Bone marrow (tissue), 2 donors: Measurements from ENCODE around the gene AP1G2.
"Not testable (repeated sequence)": the region's sequence is repeated elsewhere in the genome, so short reads cannot be mapped to it uniquely, and the experiment has no call there.

Experiments
- DNase-seq, 2 donors: peaks; one replicate each; lab custom pipeline; 2025; lab: John Stamatoyannopoulos, UW

The AP1G2 gene

GRCh38 chr14:23567186-23568020, at the start of gene AP1G2:
Gene AP1G2 (minus strand): TSS chr14:23567791. CDS start chr14:23567314, 477 bp downstream.
- DNase-seq: peak; percentile 50 to 75

GRCh38 chr14:23615856-23616255, 48.3 kb upstream of the AP1G2 start:
- no peak for DNase-seq

- no peak for DNase-seq
These were observed 46.8 kb upstream of the AP1G2 start for GRCh38 chr14:23614395-23614828.

GRCh38 chr14:23613242-23614070, 45.9 kb upstream of the AP1G2 start:
- no peak for DNase-seq

DNA sequence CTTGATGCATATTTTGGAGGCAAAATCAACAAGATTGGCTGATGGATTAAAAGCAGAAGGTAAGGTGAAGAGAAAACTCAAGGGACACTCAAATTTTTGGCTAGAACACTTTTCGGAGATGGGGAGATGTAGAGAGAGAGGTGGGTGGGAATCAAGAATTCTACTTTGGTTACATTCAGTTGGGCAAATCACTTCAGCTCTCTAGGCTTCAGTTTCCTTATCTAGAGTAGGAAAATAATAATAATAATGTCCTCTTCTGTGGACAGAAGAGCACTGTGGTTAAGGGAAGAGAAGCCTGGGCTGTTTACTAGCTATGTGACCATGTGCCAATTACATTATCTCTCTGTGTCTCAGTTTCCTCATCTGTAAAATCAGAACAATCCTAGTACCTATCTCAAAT, 45.2 kb upstream of the AP1G2 start:
- no peak for DNase-seq

DNA sequence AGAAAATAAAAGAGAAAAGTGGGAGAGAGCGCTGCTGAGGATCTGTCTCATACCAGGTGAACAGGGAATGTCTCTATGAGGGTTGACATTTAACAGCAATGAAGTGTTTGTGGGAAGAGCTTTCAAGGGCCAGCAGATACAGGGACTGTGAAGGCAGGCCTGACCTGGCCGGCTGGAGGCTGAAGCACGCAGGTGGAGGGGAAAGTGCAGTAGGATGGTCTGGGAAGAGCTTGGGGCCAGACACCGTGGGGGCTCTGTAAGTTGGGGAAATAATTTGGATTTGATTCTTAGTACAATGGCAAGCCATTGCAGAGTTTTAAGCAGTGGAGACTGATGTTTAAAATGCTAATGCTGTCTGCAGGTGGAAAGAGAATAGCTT, 44.8 kb upstream of the AP1G2 start:
- no peak for DNase-seq

GRCh38 chr14:23610815-23611289, 43.3 kb upstream of the AP1G2 start:
- DNase-seq: no peak

- DNase-seq: peak in 1 of 2 donors; percentile 5
These were observed 42.7 kb upstream of the AP1G2 start for GRCh38 chr14:23610090-23610814.

DNA sequence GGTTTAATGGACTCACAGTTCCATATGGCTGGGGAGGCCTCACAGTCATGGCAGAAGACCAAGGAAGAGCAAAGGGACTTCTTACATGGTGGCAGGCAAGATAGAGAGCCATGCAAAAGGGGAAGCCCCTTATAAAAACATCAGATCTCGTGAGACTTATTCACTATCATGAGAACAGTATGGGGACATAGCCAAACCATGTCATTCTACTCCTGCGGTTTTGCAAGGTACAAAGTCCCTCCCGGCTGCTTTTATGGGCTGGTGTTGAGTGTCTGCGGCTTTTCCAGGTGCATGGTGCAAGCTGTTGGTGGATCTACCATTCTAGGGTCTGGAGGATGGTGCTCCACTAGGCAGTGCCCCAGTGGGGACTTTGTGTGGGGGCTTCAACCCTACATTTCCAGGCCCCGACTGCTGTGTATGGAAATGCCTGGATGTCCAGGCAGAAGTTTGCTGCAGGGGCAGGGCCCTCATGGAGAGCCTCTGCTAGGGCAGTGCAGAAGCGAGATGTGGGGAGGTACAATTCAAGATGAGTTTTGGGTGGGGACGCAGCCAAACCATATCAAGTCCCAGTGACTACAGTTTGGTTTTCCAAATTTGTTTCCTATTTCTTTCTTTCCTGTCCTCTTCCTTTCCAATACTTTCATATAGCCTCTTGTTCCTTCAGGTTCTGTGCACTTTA, 42.0 kb upstream of the AP1G2 start:
- DNase-seq: not testable (repeated sequence)

- DNase-seq: no peak
These were observed 41.4 kb upstream of the AP1G2 start for GRCh38 chr14:23609001-23609400.

DNA sequence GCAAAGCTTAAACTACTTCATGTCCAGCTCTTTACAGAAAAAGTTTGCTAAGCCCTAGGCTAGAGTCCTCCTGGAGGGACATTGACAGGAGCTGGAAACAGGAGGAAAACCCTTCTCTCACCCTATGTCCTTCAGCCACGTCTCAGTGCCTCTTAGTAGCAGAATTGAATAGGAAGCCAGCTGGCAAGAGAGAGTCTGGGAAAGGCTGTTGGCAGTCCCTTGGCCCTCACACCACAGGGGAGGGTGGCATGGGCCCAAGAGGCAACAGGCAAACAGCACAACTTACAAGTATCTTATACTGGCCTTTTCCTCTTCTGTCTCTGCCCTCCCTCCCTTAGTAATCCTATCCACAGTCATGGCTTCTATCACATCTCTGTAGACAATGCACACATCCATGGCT, 40.9 kb upstream of the AP1G2 start:
- DNase-seq: no peak

- no peak for DNase-seq
These were observed 38.5 kb upstream of the AP1G2 start for GRCh38 chr14:23605931-23606585.

DNA sequence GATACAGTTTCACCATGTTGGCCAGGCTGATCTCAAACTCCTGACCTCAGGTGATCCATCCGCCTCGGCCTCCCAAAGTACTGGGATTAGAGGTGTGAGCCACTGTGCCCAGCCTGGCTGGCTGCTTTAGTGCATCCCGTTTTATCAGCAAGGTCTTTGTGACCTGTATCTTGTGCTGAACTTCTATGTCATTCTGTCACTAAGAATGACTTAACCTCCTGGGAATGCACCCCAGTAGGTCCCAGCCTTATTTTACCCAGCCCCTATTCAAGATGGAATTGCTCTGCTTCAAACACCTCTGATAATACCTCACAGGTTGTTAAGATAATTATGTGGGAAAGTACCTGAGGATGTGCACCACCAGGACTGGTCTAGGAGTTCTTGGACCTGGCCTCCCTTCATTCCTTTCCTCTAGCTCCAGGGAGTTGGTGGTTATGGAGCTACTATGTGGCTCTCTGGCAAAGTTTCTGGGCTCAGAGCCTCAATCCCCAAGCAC, 37.1 kb upstream of the AP1G2 start:
- no peak for DNase-seq

DNA sequence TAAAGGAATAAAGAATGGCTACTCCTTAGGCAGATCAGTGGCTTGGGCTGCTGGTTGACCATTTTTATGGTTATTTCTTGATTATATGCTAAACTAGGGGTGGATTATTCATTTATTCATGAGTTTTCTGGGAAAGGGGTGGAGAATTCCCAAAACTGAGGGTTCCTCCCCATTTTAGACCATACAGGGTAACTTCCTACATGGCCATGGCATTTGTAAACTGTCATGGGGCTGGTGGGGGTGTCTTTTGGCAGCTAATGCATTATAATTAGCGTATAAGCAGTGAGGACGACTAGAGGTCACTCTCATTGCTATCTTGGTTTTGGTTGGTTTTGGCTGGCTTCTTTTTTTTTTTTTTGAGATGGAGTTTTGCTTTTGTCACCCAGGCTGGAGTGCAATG, 36.6 kb upstream of the AP1G2 start:
- DNase-seq: no peak

- DNase-seq: no peak
These were observed 35.5 kb upstream of the AP1G2 start for GRCh38 chr14:23603103-23603502.

DNA sequence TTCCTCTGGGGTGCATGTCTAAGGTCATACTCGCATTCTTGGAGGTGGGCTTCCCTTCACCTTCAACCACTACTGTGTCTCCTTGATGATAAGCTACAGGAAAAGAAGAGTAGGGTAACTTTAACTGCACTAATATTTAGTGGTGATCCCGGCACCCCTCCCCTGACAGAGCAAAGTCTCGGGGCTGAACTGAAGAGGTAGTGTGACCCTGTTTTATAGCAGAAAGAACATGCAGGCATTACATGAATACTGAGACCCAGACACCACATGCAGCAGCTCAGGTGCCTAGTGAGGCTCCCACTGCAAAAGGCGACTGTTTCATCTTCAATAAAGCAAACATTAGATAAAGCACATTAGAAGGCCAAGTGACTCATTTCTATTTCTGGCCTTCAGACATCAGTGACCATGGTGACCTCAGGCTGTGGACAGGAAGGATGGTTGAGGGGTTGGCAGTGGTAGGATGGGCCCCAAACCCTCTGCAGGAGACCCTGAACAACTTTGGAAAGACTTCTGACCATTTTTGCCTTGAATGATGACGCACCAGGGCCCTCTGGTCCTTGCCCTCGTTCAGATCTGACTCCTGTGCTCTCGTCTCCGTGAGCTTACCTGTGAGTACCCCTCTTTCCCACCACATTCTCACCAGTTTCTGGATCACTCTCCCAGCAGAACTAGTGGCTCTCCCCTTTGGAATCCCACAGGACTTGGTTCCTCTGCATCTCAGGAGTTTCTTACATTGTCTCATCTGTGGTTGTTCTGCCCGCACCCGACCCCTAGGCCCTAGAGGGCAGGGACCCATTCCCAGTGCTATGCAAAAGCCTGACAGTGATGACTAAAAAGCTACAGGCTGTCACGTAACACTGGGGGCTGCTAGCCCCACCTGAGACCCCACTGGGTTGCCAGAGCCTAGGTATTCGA, 34.8 kb upstream of the AP1G2 start:
- no peak for DNase-seq

DNA sequence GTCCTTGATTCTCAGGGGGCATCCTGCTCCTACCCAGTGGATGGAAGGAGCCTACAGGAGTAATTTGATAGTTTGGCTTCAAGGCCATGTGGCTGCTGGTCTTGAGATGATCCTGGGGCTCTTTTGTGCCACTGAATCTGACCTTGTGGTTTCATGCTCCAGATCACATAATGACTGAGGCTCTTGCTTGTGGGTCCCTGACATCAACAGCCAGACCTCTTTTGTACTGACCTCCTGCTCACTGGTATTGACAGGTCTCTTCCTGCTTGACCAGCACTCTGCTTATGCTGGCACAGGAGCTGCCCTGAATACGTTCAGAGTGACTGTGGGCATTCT, 34.2 kb upstream of the AP1G2 start:
- no peak for DNase-seq

- DNase-seq: no peak
These were observed 33.8 kb upstream of the AP1G2 start for GRCh38 chr14:23601424-23601823.

DNA sequence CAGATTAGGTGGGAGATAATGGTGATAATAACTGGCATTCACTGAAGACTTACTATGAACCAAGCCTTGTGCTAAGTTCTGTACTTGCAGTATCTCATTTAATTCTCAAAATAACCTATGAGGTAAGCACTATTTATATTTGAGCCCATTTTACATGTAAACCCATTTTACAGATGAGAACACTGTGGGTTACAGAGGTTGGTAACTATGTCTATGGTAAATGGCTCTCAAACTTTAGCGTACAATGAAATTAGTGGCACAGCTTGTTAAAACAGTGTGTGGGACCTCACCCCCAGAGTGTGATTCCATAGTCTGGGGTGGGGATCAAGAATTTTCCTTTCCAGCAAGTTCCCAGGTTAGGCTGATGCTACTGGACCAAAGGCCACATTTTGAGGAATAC, 33.2 kb upstream of the AP1G2 start:
- DNase-seq: no peak

DNA sequence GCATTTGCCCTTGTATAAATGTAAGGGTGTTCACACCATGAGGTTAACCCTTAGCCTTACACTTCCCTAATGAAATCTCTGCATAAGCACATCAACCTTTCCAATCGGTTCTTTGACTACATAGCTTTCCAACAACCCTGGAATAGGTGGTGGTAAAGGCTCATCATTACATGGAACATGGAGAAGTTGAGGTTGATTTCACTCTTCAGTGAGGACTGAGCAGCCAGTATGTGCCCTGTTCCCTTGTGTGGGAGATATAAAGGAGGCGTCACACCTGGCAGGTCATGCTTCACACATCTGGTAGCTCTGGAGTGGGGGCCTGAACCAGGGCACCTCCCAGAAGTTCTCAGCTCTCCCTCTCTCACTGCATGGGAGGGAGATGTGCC, 32.7 kb upstream of the AP1G2 start:
- DNase-seq: no peak
